GM12865 (cell line): Measurements from ENCODE around the gene CAB39.

ENCODE experiments used
- DNase-seq: peaks from one replicate; pipeline ENCODE4 v3.0.0; 2010; ENCODE audit warnings: low read depth
- H3K4me3 ChIP-seq: 2 replicates; pipeline ENCODE4 v1.5.1; 2011; ENCODE audit warnings: mild to moderate bottlenecking, low read depth, low read length, control low read depth
- TF ChIP-seq, protein P1 (sequence below): IDR thresholded peaks from 2 replicates; pipeline ENCODE4 v1.5.1; 2011; ENCODE audit warnings: low read length, control low read depth, low read depth, inconsistent platforms; ENCODE audit not compliant: insufficient read depth; ENCODE audit errors: missing control alignments

CAB39 gene

DNA sequence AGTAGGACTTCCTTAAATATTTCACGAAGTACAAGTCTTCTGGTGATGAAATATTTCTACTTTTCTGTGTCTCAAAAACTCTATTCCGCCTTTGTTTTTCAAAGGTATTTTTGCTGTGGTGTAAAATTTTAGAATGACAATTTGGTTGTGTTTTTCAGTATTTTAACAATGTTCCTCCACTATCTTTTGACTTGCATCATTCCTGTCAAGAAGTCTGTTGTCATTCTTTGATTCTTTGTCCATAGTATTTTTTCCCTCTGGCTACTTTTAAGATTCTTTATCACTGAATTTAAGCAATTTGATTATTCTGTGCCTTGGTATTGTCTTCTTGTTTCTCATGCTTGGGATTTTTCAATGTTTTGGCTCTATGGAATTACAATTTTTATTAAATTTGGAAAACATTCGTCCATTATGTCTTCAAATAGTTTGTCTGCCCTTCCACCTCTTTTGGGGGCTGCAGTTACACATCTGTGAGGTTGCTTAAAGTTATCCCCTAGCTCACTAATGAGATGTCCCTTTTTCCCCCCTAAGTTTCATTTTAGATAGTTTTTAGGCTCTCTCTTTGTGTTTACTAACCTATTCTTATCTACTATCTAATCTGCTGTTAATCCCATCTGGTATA is 76.0 kb downstream of the CAB39 start:
- H3K4me3 ChIP-seq, result no peak overlapping the region
- TF ChIP-seq, protein P1, sequence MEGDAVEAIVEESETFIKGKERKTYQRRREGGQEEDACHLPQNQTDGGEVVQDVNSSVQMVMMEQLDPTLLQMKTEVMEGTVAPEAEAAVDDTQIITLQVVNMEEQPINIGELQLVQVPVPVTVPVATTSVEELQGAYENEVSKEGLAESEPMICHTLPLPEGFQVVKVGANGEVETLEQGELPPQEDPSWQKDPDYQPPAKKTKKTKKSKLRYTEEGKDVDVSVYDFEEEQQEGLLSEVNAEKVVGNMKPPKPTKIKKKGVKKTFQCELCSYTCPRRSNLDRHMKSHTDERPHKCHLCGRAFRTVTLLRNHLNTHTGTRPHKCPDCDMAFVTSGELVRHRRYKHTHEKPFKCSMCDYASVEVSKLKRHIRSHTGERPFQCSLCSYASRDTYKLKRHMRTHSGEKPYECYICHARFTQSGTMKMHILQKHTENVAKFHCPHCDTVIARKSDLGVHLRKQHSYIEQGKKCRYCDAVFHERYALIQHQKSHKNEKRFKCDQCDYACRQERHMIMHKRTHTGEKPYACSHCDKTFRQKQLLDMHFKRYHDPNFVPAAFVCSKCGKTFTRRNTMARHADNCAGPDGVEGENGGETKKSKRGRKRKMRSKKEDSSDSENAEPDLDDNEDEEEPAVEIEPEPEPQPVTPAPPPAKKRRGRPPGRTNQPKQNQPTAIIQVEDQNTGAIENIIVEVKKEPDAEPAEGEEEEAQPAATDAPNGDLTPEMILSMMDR, result no peak
- DNase-seq, result no peak

DNA sequence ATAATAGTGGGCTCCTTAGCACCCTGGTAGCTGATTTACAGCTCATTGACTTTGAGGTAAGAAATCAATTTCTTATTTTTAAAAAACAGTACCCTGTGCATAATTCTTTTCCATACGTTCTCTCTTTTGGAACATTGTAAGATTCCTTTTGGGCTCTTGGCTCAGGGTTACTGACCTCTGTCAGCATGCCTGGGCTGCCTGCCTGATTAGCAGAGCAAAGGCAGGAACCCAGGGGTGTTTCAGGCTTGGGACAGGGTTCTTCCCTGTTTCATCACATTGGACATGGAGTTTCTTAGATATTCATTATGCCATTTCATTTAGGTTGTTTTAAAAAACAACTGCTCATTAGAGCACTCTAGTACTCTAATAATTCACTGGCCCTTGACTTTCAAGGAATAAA is 78.3 kb downstream of the CAB39 start:
- DNase-seq, result no peak
- H3K4me3 ChIP-seq, result no peak overlapping the region
- TF ChIP-seq, protein P1, result no peak

DNA sequence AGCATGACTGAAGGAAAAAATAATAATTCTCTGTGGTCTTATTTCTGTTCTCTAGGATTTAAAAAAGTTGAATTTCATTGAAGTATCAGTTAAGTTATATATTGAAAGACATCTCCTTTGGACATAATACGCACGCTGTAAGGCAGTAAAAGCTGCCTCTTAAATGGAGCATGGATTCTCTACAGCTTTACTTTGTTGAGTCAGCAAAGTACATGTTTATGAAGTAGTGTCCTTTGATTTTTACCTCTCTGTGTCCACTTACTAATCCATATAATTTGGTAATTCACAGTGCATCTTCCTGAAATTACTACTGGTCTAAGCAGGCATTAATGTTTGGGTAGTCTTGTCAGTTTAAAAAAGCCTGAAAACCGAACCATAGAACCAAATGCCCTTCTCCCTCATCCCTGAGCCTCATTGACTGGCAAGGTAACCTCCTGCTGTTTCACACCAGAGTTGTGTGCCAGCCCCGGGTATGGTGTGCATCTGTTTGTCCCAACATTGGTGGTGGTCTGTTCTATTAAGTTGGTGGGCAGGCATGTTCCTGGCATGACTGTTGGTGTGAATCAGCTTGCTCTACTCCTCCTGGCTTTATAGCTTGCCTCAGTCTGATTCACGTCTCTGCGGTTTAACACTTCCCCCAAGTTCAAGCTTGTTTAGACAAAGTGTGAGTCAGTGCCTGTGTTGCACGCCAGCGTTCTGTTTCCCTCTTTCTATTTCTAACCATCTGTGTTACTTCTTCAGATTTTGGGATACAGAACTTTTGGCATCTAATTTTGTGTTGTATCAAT is 81.1 kb downstream of the CAB39 start:
- TF ChIP-seq, protein P1, result no peak
- no peak overlapping the region for H3K4me3 ChIP-seq
- peak; percentile 66 for DNase-seq

- no peak for DNase-seq
- TF ChIP-seq, protein P1, result no peak
- no peak overlapping the region for H3K4me3 ChIP-seq
These were observed 81.9 kb downstream of the CAB39 start for GRCh38 chr2:230794497-230794896.

GRCh38 chr2:230795856-230796255 is 83.2 kb downstream of the CAB39 start:
- TF ChIP-seq, protein P1, result no peak
- DNase-seq, result no peak
- H3K4me3 ChIP-seq, result no peak overlapping the region

DNA sequence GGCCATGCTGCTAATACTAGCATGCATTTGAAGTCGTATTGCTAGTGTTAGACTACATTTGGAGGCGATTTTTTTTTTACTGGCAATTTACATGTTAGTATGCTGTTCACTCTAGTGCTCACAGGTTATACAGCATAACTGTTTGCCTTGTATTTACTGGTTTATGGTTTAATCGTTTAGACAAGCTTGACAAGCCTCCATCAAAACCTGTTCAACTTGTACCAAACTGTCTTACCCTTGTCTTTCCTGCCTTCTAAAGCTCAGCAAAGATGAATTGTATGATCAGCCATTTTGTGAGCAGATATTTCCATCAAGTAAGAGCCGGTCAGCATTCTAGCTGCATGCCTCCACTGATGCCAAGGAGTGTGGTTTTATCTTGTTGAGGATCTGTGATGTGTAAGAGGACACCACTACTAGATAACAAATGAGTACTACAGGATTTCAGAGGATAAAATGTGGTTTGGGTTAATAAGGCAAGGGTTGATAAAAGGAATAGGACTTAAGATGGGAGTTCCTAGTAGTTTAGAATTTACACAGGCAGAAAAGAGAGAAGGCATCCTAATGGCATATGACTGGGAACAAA is 83.7 kb downstream of the CAB39 start:
- no peak for DNase-seq
- TF ChIP-seq, protein P1, result no peak
- no peak overlapping the region for H3K4me3 ChIP-seq
